ENCODE data around the gene XPA. TPM values are rescaled to one million over a fixed set of nuclear protein-coding genes. Genes with fewer than 3 reads are reported as not detected.

The XPA gene
- total and polyA plus RNA-seq, 10 of the 15 experiments (the other 5 are each of a cell fraction or from before 2014, with no cell fraction given): 6.2 to 19.9 (median 12.3) TPM

- no peak for ATAC-seq
- ChIA-PET CTCF (no interaction called here), SMC1A (ENCODE audit: uncharacterized antibody, unreplicated experiment) (no interaction called here), POLR2A (no interaction called here), RAD21 (ENCODE audit: unreplicated experiment) (no interaction called here)
- H3K36me3 ChIP-seq (ENCODE audit: control insufficient read depth in 2 of 2, insufficient read depth in 2 of 2, low read length in 1 of 2): no peaks in the 10 kb centered on the region
- no peak overlapping the region for H3K4me2 ChIP-seq (ENCODE audit: control insufficient read depth, insufficient read depth)
- H2AFZ ChIP-seq (ENCODE audit: control insufficient read depth, low read depth, low read length): no peak overlapping the region
- no peak overlapping the region for H3K27ac ChIP-seq (ENCODE audit: control insufficient read depth, insufficient read depth)
- no peaks in the 10 kb centered on the region for H3K79me2 ChIP-seq (ENCODE audit: control insufficient read depth, insufficient read depth, low read length)
- in situ Hi-C loops (cut with MboI) (loop anchor here (10.0 kb wide), 1 partner anchor 543 kb away; no protein-coding TSS in a partner anchor), intact Hi-C loops (cut with micrococcal nuclease; ENCODE audit: unreplicated experiment) (no loop called here)
- H3K4me1 ChIP-seq (ENCODE audit: control insufficient read depth, insufficient read depth, low read length): no peaks in the 10 kb centered on the region
- no peak overlapping the region for H3K4me3 ChIP-seq
- WGBS (ENCODE audit: insufficient coverage, insufficient replicate concordance, low lambda C conversion rate, missing lambda C conversion rate): 27% methylated on average over 2 of the region's 2 CpGs
- no peak for TF ChIP-seq POLR2AphosphoS5 (IDR thresholded peaks at IDR 0.05; ENCODE audit: low read length)
- TF ChIP-seq CBX3 (IDR thresholded peaks at IDR 0.05; ENCODE audit: borderline replicate concordance, low read depth): no peak
- no peak for TF ChIP-seq RELA (IDR thresholded peaks at IDR 0.05; ENCODE audit: borderline replicate concordance, partially characterized antibody)
- no peak for TF ChIP-seq RBBP5 (conservative IDR thresholded peaks at IDR 0.05)
- no peak for TF ChIP-seq RAD51 (IDR thresholded peaks at IDR 0.05)
- no peak for TF ChIP-seq KDM1A (IDR thresholded peaks at IDR 0.05; ENCODE audit: borderline replicate concordance)
- no peak for TF ChIP-seq CHD2 (IDR thresholded peaks at IDR 0.05; ENCODE audit: borderline replicate concordance, low read depth, low read length)
- TF ChIP-seq SREBF1 (IDR thresholded peaks at IDR 0.05; ENCODE audit: low read length): no peak
- no peak for TF ChIP-seq RB1 (IDR thresholded peaks at IDR 0.05; ENCODE audit: borderline replicate concordance)
- no peak for TF ChIP-seq MEF2B (IDR thresholded peaks at IDR 0.05; ENCODE audit: partially characterized antibody, poor library complexity, severe bottlenecking)
- no peak for TF ChIP-seq SUZ12 (IDR thresholded peaks at IDR 0.05; ENCODE audit: unreplicated experiment)
- TF ChIP-seq ZBTB11 (CRISPR knock-in tag; IDR thresholded peaks at IDR 0.05): no peak
- TF ChIP-seq HDAC6 (IDR thresholded peaks at IDR 0.05; ENCODE audit: unreplicated experiment): no peak
- TF ChIP-seq NR2F1 (conservative IDR thresholded peaks at IDR 0.05): no peak
- no peak for TF ChIP-seq SMAD5 (IDR thresholded peaks at IDR 0.05; ENCODE audit: low read depth)
- TF ChIP-seq ZBED1 (IDR thresholded peaks at IDR 0.05; ENCODE audit: borderline replicate concordance): no peak
- no peak for TF ChIP-seq IKZF1 (conservative IDR thresholded peaks at IDR 0.05)
- TF ChIP-seq MEF2A (IDR thresholded peaks at IDR 0.05; ENCODE audit: insufficient read depth, low read depth, low read length): no peak
- H3K9me3 ChIP-seq (replicated peaks; ENCODE audit: control insufficient read depth, insufficient read depth, low read length): no peaks in the 10 kb centered on the region
- peaks cover 0 to 6% of the 10 kb centered on the region in 2 experiments; a peak in 3 of 4 replicates for H3K27me3 ChIP-seq (replicated peaks in 1 of 2; ENCODE audit: control insufficient read depth in 2 of 2, insufficient read depth in 2 of 2, low read length in 1 of 2)
- no peaks in the 10 kb centered on the region for H4K20me1 ChIP-seq (ENCODE audit: control insufficient read depth, insufficient read depth)
- no peak overlapping the region for H3K9ac ChIP-seq (ENCODE audit: control insufficient read depth, insufficient read depth, low read length)
- DNase-seq (ENCODE audit: low read depth, low spot score): no peak
- FAIRE-seq: no peak
- BruUV-seq (replicated peaks): no TSS peak
Observed at GRCh38 chr9:97721396-97721795, 24.3 kb upstream of the XPA start.

All from GM12878 (cell line).